ENCODE measurements around the gene TRPV6.

GRCh38 chr7:142891490-142892082 lies 6.0 kb upstream of the TRPV6 start:
- TF ChIP-seq POLR2A (IDR thresholded peaks at IDR 0.05; ENCODE audit: low read depth, low read length), result no peak
- no peak for TF ChIP-seq TAF1 (IDR thresholded peaks at IDR 0.05; ENCODE audit: borderline replicate concordance, low read depth, low read length)
- no peak for TF ChIP-seq POLR2AphosphoS5 (IDR thresholded peaks at IDR 0.05; ENCODE audit: low read depth, low read length)

Data from GM12892 (cell line).